ENCODE measurements around the gene INIP. TPM values are rescaled to one million over a fixed set of nuclear protein-coding genes. Genes with fewer than 3 reads are reported as not detected.
"Not testable (repeated sequence)": the region's sequence is repeated elsewhere in the genome, so short reads cannot be mapped to it uniquely, and the experiment has no call there.

Gene INIP
- total and polyA plus RNA-seq, 2 experiments from 2014 or later, result 16.7 to 30.4 TPM

- TF ChIP-seq CREB1 (CRISPR knock-in tag; IDR thresholded peaks at IDR 0.05; ENCODE audit: low read depth) (no peak), EZH2 (IDR thresholded peaks at IDR 0.05; ENCODE audit: low read depth, unreplicated experiment) (no peak), ZNF462 (CRISPR knock-in tag; IDR thresholded peaks at IDR 0.05) (no peak), POLR2AphosphoS5 (IDR thresholded peaks at IDR 0.05; ENCODE audit: low read depth) (no peak), EZH2phosphoT487 (IDR thresholded peaks at IDR 0.05; ENCODE audit: unreplicated experiment) (no peak)
Measured at GRCh38 chr9:112677040-112677439, 40.9 kb downstream of the INIP start (continued).

GRCh38 chr9:112673221-112673620, 44.7 kb downstream of the INIP start:
- H3K27me3 Mint-ChIP-seq (ENCODE audit: insufficient read depth, low read depth, poor library complexity); H3K27ac ChIP-seq (ENCODE audit: low read depth); H3K36me3 Mint-ChIP-seq (ENCODE audit: low read depth); H3K27ac Mint-ChIP-seq; H3K4me1 Mint-ChIP-seq; H4K20me1 ChIP-seq (replicated peaks; ENCODE audit: insufficient read depth); H3K4me3 ChIP-seq; H3K27me3 ChIP-seq (ENCODE audit: insufficient read depth); H3K4me3 Mint-ChIP-seq; ATAC-seq; H3K9me2 ChIP-seq (ENCODE audit: insufficient read depth); H2AFZ ChIP-seq; H3K79me2 ChIP-seq (replicated peaks; ENCODE audit: insufficient read depth); H3F3A ChIP-seq (replicated peaks; ENCODE audit: low read depth); DNase-seq (ENCODE audit: low spot score); H3K36me3 ChIP-seq (ENCODE audit: insufficient read depth); H3K4me2 ChIP-seq; H3K4me1 ChIP-seq (ENCODE audit: insufficient read depth): not testable (repeated sequence)
- peaks cover 11% of the 10 kb centered on the region for H3K9me3 Mint-ChIP-seq

Data from GM23338 (cell line).